ENCODE measurements around the gene MEGF11.
"Not testable (repeated sequence)": the region's sequence is repeated elsewhere in the genome, so short reads cannot be mapped to it uniquely, and the experiment has no call there.

Gene MEGF11

GRCh38 chr15:65979837-65980236 lies 273.7 kb downstream of the MEGF11 start:
- no peak overlapping the region for H2AFZ ChIP-seq (ENCODE audit: low read depth, low read length, severe bottlenecking)
- no peak overlapping the region for H3K27ac ChIP-seq (ENCODE audit: low read depth, low read length)
- H3K4me2 ChIP-seq (ENCODE audit: low read depth, low read length, poor library complexity, severe bottlenecking) = no peak overlapping the region
- no peaks in the 10 kb centered on the region for H3K36me3 ChIP-seq (ENCODE audit: low read length)
- no peak for TF ChIP-seq EZH2phosphoT487 (conservative IDR thresholded peaks at IDR 0.05; ENCODE audit: low read length)
- TF ChIP-seq, protein P1, sequence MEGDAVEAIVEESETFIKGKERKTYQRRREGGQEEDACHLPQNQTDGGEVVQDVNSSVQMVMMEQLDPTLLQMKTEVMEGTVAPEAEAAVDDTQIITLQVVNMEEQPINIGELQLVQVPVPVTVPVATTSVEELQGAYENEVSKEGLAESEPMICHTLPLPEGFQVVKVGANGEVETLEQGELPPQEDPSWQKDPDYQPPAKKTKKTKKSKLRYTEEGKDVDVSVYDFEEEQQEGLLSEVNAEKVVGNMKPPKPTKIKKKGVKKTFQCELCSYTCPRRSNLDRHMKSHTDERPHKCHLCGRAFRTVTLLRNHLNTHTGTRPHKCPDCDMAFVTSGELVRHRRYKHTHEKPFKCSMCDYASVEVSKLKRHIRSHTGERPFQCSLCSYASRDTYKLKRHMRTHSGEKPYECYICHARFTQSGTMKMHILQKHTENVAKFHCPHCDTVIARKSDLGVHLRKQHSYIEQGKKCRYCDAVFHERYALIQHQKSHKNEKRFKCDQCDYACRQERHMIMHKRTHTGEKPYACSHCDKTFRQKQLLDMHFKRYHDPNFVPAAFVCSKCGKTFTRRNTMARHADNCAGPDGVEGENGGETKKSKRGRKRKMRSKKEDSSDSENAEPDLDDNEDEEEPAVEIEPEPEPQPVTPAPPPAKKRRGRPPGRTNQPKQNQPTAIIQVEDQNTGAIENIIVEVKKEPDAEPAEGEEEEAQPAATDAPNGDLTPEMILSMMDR (IDR thresholded peaks at IDR 0.05; ENCODE audit: insufficient read depth, low read length, poor library complexity, severe bottlenecking) = no peak
- H3K27me3 ChIP-seq (ENCODE audit: low read length) = no peaks in the 10 kb centered on the region
- H3K9me3 ChIP-seq (ENCODE audit: insufficient read depth, low read length) = no peaks in the 10 kb centered on the region
- H3K9me2 ChIP-seq (replicated peaks; ENCODE audit: insufficient read depth, low read length) = no peaks in the 10 kb centered on the region
- H4K20me1 ChIP-seq (ENCODE audit: low read depth, low read length) = no peaks in the 10 kb centered on the region
- no peak overlapping the region for H3K4me3 ChIP-seq (ENCODE audit: insufficient read depth, low read length, poor library complexity, severe bottlenecking)
- H3K79me2 ChIP-seq (ENCODE audit: insufficient read depth, low read length) = no peaks in the 10 kb centered on the region
- no peak overlapping the region for H3K9ac ChIP-seq (ENCODE audit: low read length)
- no peaks in the 10 kb centered on the region for H3F3A ChIP-seq (ENCODE audit: insufficient read depth)

GRCh38 chr15:65979316-65979715 lies 274.2 kb downstream of the MEGF11 start:
- no peak overlapping the region for H3K4me2 ChIP-seq (ENCODE audit: low read depth, low read length, poor library complexity, severe bottlenecking)

GRCh38 chr15:65978110-65978509 lies 275.4 kb downstream of the MEGF11 start:
- no peak overlapping the region for H3K4me3 ChIP-seq (ENCODE audit: insufficient read depth, low read length, poor library complexity, severe bottlenecking)
- TF ChIP-seq EZH2phosphoT487 (conservative IDR thresholded peaks at IDR 0.05; ENCODE audit: low read length) = no peak
- TF ChIP-seq, protein P1 (IDR thresholded peaks at IDR 0.05; ENCODE audit: insufficient read depth, low read length, poor library complexity, severe bottlenecking) = no peak
- H4K20me1 ChIP-seq (ENCODE audit: low read depth, low read length) = no peaks in the 10 kb centered on the region
- no peaks in the 10 kb centered on the region for H3F3A ChIP-seq (ENCODE audit: insufficient read depth)
- no peak overlapping the region for H3K27ac ChIP-seq (ENCODE audit: low read depth, low read length)
- H3K4me2 ChIP-seq (ENCODE audit: low read depth, low read length, poor library complexity, severe bottlenecking) = no peak overlapping the region
- H3K9me3 ChIP-seq (ENCODE audit: insufficient read depth, low read length) = no peaks in the 10 kb centered on the region
- H2AFZ ChIP-seq (ENCODE audit: low read depth, low read length, severe bottlenecking) = no peak overlapping the region
- no peaks in the 10 kb centered on the region for H3K27me3 ChIP-seq (ENCODE audit: low read length)
- no peaks in the 10 kb centered on the region for H3K9me2 ChIP-seq (replicated peaks; ENCODE audit: insufficient read depth, low read length)
- H3K79me2 ChIP-seq (ENCODE audit: insufficient read depth, low read length) = no peaks in the 10 kb centered on the region
- no peaks in the 10 kb centered on the region for H3K36me3 ChIP-seq (ENCODE audit: low read length)
- no peak overlapping the region for H3K9ac ChIP-seq (ENCODE audit: low read length)

More at GRCh38 chr15:65979316-65979715, 274.2 kb downstream of the MEGF11 start:
- Histone ChIP-seq H3K27ac (ENCODE audit: low read depth, low read length) (no peak overlapping the region), H3K9me3 (ENCODE audit: insufficient read depth, low read length) (no peaks in the 10 kb centered on the region), H3K36me3 (ENCODE audit: low read length) (no peaks in the 10 kb centered on the region), H3K27me3 (ENCODE audit: low read length) (no peaks in the 10 kb centered on the region), H3K9me2 (replicated peaks; ENCODE audit: insufficient read depth, low read length) (no peaks in the 10 kb centered on the region), H3K79me2 (ENCODE audit: insufficient read depth, low read length) (no peaks in the 10 kb centered on the region), H2AFZ (ENCODE audit: low read depth, low read length, severe bottlenecking) (no peak overlapping the region), H3K9ac (ENCODE audit: low read length) (no peak overlapping the region), H3F3A (ENCODE audit: insufficient read depth) (no peaks in the 10 kb centered on the region), H3K4me3 (ENCODE audit: insufficient read depth, low read length, poor library complexity, severe bottlenecking) (no peak overlapping the region), H4K20me1 (ENCODE audit: low read depth, low read length) (no peaks in the 10 kb centered on the region)
- TF ChIP-seq EZH2phosphoT487 (conservative IDR thresholded peaks at IDR 0.05; ENCODE audit: low read length) = no peak
- TF ChIP-seq, protein P1 (IDR thresholded peaks at IDR 0.05; ENCODE audit: insufficient read depth, low read length, poor library complexity, severe bottlenecking) = no peak

- not testable (repeated sequence) for H3K9me3 ChIP-seq (ENCODE audit: insufficient read depth, low read length); H4K20me1 ChIP-seq (ENCODE audit: low read depth, low read length); H3K4me2 ChIP-seq (ENCODE audit: low read depth, low read length, poor library complexity, severe bottlenecking)
Observed at GRCh38 chr15:65976196-65976595, 277.4 kb downstream of the MEGF11 start.

More at GRCh38 chr15:65976196-65976595, 277.4 kb downstream of the MEGF11 start:
- H3F3A ChIP-seq (ENCODE audit: insufficient read depth); H3K9me2 ChIP-seq (replicated peaks; ENCODE audit: insufficient read depth, low read length); H3K27me3 ChIP-seq (ENCODE audit: low read length); H3K27ac ChIP-seq (ENCODE audit: low read depth, low read length); H3K79me2 ChIP-seq (ENCODE audit: insufficient read depth, low read length); H3K9ac ChIP-seq (ENCODE audit: low read length); H3K36me3 ChIP-seq (ENCODE audit: low read length); H2AFZ ChIP-seq (ENCODE audit: low read depth, low read length, severe bottlenecking); H3K4me3 ChIP-seq (ENCODE audit: insufficient read depth, low read length, poor library complexity, severe bottlenecking): not testable (repeated sequence)
